GM12872 (cell line): ENCODE measurements around the gene THSD4.

Source experiments
- TF ChIP-seq, protein P1 (sequence below): IDR thresholded peaks from 3 replicates; pipeline ENCODE4 v1.5.1; 2011; ENCODE audit warnings: low read depth, mild to moderate bottlenecking, low read length, moderate library complexity; ENCODE audit not compliant: insufficient read depth

The THSD4 gene

DNA sequence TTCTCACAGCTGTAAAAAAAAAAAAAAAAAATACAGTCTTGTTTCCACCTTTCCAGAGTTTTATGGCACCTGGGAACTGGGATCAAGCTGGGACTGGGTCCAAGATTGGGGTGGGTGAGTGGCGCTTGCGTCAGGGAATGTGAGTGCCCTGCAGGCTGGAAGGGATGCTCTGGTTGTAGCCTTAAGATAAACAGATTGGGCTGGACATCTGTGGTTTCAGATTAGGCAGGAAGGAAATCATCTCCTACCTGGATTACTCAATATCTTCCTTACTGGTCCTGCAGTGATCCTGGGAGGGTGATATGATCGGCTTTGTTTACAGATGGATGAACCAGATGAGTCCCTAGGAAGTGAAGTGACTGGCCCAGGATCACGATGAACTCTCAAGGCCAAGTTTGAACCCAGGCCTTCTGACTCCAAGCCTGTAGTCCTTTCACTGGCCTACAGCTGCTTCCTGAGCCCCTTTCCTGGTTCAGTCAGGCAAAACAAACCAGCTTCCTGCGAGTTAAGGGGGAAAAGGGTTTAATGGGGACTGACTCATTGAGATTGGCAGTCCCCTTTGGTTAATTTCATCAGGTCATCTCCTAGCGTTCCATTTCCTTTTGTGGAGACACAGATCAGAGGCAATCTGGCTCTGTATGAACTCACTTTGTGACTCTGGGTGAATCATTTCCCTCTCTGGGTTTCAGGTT is 179.8 kb downstream of the THSD4 start:
- TF ChIP-seq, protein P1, sequence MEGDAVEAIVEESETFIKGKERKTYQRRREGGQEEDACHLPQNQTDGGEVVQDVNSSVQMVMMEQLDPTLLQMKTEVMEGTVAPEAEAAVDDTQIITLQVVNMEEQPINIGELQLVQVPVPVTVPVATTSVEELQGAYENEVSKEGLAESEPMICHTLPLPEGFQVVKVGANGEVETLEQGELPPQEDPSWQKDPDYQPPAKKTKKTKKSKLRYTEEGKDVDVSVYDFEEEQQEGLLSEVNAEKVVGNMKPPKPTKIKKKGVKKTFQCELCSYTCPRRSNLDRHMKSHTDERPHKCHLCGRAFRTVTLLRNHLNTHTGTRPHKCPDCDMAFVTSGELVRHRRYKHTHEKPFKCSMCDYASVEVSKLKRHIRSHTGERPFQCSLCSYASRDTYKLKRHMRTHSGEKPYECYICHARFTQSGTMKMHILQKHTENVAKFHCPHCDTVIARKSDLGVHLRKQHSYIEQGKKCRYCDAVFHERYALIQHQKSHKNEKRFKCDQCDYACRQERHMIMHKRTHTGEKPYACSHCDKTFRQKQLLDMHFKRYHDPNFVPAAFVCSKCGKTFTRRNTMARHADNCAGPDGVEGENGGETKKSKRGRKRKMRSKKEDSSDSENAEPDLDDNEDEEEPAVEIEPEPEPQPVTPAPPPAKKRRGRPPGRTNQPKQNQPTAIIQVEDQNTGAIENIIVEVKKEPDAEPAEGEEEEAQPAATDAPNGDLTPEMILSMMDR: no peak

DNA sequence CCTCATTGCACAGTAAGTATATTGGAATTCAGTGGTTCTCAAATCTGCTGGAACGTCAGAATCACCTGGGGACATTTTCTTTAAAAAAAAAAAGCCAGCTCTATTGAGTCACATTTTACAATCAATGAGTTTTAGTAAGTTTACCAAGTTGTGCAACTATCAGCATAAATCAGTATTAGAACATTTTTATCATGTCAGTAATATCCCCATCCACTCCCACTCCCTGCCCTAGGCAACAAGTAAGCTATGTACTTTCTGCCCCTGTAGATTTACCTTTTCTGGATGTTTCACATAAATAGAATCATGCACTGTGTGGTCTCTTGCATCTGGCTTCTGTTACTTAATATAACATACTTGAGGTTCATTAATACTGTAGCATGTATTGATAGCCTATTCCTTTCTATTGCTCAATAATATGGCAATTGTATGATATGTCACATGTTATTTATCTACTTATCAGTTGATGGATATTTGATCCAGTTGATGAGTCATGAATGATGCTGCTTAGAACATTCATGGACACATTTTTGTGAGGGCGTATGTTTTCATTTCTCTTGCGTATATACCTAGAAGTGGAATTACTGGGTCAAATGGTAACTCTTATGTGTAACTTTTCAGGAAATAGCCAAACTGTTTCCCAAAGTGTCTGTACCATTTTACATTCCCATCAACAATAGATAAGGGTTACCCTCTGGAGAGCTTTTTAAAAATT is 180.5 kb downstream of the THSD4 start:
- TF ChIP-seq, protein P1: no peak

DNA sequence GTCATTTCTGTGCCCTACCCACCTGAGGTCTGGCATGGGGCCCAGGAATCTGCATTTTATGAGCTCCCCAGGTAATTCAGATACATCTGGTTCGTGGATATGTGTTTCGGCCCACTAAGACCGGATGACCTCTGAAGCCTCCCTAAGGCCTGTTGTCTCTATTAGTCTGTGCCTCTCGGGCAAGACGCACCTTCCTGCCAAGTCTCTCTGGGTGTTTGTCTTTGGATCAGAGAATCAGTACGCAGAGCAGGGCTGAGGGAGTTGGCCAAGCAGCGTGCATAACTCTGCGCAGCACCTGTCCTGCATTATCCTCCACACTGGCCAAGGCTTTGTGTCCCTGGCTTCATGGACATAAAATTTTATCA is 181.0 kb downstream of the THSD4 start:
- TF ChIP-seq, protein P1: no peak

DNA sequence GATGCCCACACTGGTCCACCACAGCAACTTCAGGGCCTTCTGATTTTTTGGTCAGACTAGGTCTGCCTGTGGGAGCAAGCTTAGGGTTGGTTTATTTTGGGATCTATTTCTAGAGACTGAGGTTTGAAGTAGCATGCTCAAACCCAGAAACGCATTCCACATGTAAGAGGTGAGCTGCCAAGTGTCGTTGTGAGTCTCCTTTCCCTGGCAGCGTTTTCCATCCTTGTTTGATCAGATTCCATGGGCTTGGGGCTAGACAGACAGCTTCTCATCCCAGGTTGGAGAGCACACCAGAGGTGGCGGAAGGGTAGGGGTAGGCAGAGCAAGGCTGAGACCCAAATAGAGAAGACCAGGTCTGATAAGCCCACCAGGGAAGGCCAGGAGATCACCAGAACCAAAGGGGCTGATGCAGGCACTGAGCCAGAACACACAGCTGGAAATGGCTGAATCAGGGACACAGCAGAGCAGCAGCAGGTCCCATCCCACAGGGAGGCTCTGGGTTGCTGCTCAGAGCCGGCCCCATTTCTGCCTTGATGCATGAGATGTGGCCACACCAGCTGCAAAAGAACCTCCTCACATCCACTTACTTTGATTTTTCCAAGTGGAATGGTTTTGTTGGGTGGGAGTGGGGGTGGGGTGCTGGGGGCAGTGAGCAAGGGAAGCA is 186.8 kb downstream of the THSD4 start:
- TF ChIP-seq, protein P1: no peak

DNA sequence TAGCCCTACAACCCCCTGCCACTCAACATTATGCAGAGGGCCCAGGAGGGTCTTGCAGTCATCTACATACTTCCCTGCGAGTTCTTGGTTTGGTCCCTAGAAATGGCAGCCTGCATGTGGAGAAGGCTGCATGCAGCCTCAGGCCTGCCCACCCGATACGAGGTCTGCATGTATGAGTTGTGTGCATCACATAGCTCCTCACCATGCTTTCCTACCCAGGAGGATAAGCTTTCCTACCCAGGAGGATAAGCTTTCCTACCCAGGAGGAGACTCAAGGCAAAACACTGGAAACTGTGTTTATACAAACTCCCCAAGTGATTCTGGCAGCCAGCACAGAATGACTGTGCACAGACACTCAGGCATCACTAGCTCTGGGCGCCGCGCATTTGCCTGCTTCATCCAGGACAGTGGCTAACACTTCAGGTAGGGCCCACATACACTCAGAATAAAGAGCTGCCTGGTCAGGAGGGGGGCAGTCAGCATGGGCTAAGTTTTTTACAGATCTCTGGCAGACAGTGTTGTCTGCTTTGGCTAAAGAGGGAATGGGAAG is 187.7 kb downstream of the THSD4 start:
- TF ChIP-seq, protein P1: no peak

DNA sequence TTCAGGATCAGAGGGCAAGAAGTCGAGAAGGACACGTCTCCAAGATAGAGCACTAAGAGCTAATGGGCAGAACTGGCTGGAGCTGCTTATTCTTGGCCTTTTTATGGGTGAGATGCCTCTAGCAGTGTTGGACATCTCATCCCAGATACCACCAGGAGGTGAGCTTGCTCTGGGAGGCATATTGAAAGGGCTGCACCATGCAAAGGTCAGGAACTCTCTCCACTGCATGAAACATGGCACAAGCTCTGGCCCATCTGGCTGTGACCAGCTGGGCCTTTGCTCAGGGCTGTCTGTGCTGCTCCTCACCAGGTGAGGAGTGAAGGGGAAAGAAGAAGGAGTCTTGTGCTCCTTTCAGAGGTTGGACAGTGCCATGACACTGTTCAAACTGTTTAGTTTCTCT is 188.7 kb downstream of the THSD4 start:
- TF ChIP-seq, protein P1: no peak

DNA sequence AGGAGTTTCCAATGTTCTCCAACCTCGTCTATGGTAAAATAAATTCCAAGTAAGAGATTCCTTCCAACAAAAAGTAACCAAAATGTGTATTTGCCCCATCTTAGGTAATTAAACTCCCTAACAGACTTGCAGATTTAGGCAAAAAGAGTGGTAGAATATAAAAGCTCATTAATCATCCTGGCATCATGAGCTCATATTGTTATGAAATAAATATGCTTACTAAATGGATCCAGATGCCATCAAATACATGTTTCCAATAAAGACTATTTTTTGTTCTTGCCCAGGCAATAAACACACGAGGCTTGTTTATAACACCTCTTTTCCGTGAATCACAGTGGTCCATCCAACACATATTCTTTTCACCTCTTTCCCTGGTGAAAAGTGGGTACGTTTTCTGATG is 189.4 kb downstream of the THSD4 start:
- TF ChIP-seq, protein P1: no peak
